CD14-positive monocyte (primary cell): Measurements from ENCODE around the gene FOXJ1. TPM values are rescaled to one million over a fixed set of nuclear protein-coding genes. Genes with fewer than 3 reads are reported as not detected.

Source experiments
- DNase-seq, 3 donors: peaks; one replicate each; pipeline ENCODE4 v3.0.0-alpha.2; 2011 to 2022
- H2AFZ ChIP-seq: 2 replicates; pipeline ENCODE4 v1.6.0; 2012; ENCODE audit warnings: mild to moderate bottlenecking, low read depth, low read length, inconsistent platforms; ENCODE audit not compliant: insufficient read depth, poor library complexity, severe bottlenecking
- H3K27ac ChIP-seq, 2 donors: 1 replicate in 1 of 2; 2 replicates in 1 of 2; pipeline ENCODE4 v1.5.1; 2012 to 2013; ENCODE audit warnings: low read length in 2 of 2, control low read depth in 1 of 2, inconsistent platforms in 1 of 2, low read depth in 1 of 2, mild to moderate bottlenecking in 1 of 2
- H3K27me3 ChIP-seq, 2 donors: one replicate each; pipeline versions ENCODE4 v1.6.0 to v1.6.1; 2011 to 2013; ENCODE audit warnings: low read length in 2 of 2; ENCODE audit not compliant: control insufficient read depth in 2 of 2, insufficient read depth in 2 of 2
- H3K36me3 ChIP-seq, 2 donors: replicated peaks in 1 of 2; 1 replicate in 1 of 2; 2 replicates in 1 of 2; pipeline versions ENCODE4 v1.5.1 to v1.6.1; 2012 to 2013; ENCODE audit warnings: low read length in 2 of 2, control low read depth in 1 of 2, inconsistent platforms in 1 of 2, mild to moderate bottlenecking in 1 of 2; ENCODE audit not compliant: insufficient read depth in 2 of 2, control insufficient read depth in 1 of 2
- H3K4me1 ChIP-seq, 2 donors: 1 replicate in 1 of 2; 2 replicates in 1 of 2; pipeline versions ENCODE4 v1.5.1 to v1.6.1; 2012 to 2013; ENCODE audit warnings: low read length in 2 of 2, control low read depth in 1 of 2, inconsistent platforms in 1 of 2, mild to moderate bottlenecking in 1 of 2, moderate library complexity in 1 of 2; ENCODE audit not compliant: insufficient read depth in 2 of 2, control insufficient read depth in 1 of 2
- H3K4me2 ChIP-seq: replicated peaks from 2 replicates; pipeline ENCODE3; 2012; ENCODE audit warnings: low read length, moderate library complexity, mild to moderate bottlenecking; ENCODE audit not compliant: poor library complexity, severe bottlenecking; ENCODE audit errors: extremely low read depth
- H3K4me3 ChIP-seq, 3 experiments: fragments of 200-600 bp in 1 of 3; sonication (generic) in 1 of 3; replicated peaks in 1 of 3; 1 replicate in 2 of 3; 2 replicates in 1 of 3; pipeline ENCODE4 v1.5.1; 2011 to 2013; ENCODE audit warnings: low read length in 3 of 3, mild to moderate bottlenecking in 3 of 3, control low read depth in 2 of 3, low read depth in 2 of 3, inconsistent platforms in 1 of 3, moderate library complexity in 1 of 3
- H3K79me2 ChIP-seq: 2 replicates; pipeline ENCODE4 v1.6.0; 2012; ENCODE audit warnings: mild to moderate bottlenecking, control low read depth, inconsistent platforms, low read length, moderate library complexity; ENCODE audit not compliant: insufficient read depth
- H3K9ac ChIP-seq: 2 replicates; pipeline ENCODE4 v1.6.0; 2017; ENCODE audit warnings: low read length, mild to moderate bottlenecking; ENCODE audit not compliant: insufficient read depth, poor library complexity, severe bottlenecking
- H3K9me3 ChIP-seq, 2 donors: replicated peaks in 1 of 2; 1 replicate in 1 of 2; 2 replicates in 1 of 2; pipeline versions ENCODE4 v1.5.1 to v1.6.1; 2012 to 2013; ENCODE audit warnings: low read length in 2 of 2, control low read depth in 1 of 2; ENCODE audit not compliant: control insufficient read depth in 1 of 2, insufficient read depth in 1 of 2
- H4K20me1 ChIP-seq: 2 replicates; pipeline ENCODE4 v1.6.0; 2012; ENCODE audit warnings: mild to moderate bottlenecking, low read length, control low read depth, moderate library complexity; ENCODE audit not compliant: insufficient read depth
- H3K27ac Mint-ChIP-seq, 7 donors: one replicate each; pipeline ENCODE4 v1.8.0; 2020; ENCODE audit warnings: mild to moderate bottlenecking in 7 of 7, mixed read lengths in 7 of 7, moderate library complexity in 6 of 7, inconsistent platforms in 2 of 7
- H3K27me3 Mint-ChIP-seq, 3 donors: one replicate each; pipeline ENCODE4 v1.8.0; 2021 to 2022; ENCODE audit warnings: low read depth in 3 of 3, mild to moderate bottlenecking in 3 of 3, mixed read lengths in 3 of 3, moderate library complexity in 3 of 3, inconsistent platforms in 1 of 3
- H3K36me3 Mint-ChIP-seq, 2 donors: one replicate each; pipeline ENCODE4 v1.8.0; 2020; ENCODE audit warnings: mixed read lengths in 2 of 2, inconsistent platforms in 1 of 2, mild to moderate bottlenecking in 1 of 2
- H3K4me1 Mint-ChIP-seq: one replicate; pipeline ENCODE4 v1.8.0; 2020; ENCODE audit warnings: mild to moderate bottlenecking, mixed read lengths
- H3K4me3 Mint-ChIP-seq, 2 donors: one replicate each; pipeline ENCODE4 v1.8.0; 2020; ENCODE audit warnings: mild to moderate bottlenecking in 2 of 2, mixed read lengths in 2 of 2, moderate library complexity in 1 of 2
- H3K9me3 Mint-ChIP-seq, 7 donors: one replicate each; pipeline ENCODE4 v1.8.0; 2020 to 2022; ENCODE audit warnings: mixed read lengths in 7 of 7, mild to moderate bottlenecking in 6 of 7, moderate library complexity in 6 of 7, inconsistent platforms in 2 of 7
- CTCF ChIP-seq: fragments of 200-600 bp; IDR thresholded peaks from one replicate; pipeline ENCODE4 v1.8.0; 2022; ENCODE audit warnings: antibody characterized with exemption, mild to moderate bottlenecking
- WGBS: methylation state at CpG from one replicate; pipeline ENCODE4 v1.1.5; 2013; ENCODE audit warnings: missing lambda C conversion rate; ENCODE audit not compliant: insufficient coverage; 5-methylcytosine and 5-hydroxymethylcytosine counted together
- intact Hi-C, 2 donors: fragments of 100-400 bp; cut with micrococcal nuclease; formaldehyde crosslinking; loops; one replicate each; pipeline versions ENCODE4 v1.15.0 to v1.15.1; 2023
- polyA plus RNA-seq, 3 donors: library from polyadenylated mRNA; depleted of rRNA in 1 of 3; unstranded in 2 of 3; stranded (reverse) in 1 of 3; fragments of 300-500 nt in 2 of 3; fragments of >200 nt in 1 of 3; fragmentation: Illumina TruSeq in 2 of 3; gene quantifications; 1 replicate in 2 of 3; 2 replicates in 1 of 3; pipeline ENCODE4 v1.2.3, GENCODE V29; 2012 to 2021

FOXJ1 gene
- polyA plus RNA-seq, 3 donors: not detected

GRCh38 chr17:76184290-76184689 is 43.2 kb upstream of the FOXJ1 start:
- Histone ChIP-seq H4K20me1 (no peaks in the 10 kb centered on the region), H3K9ac (no peak overlapping the region), H3K36me3 (no peaks in the 10 kb centered on the region), H3K79me2 (no peaks in the 10 kb centered on the region), H3K4me3 (no peak overlapping the region), H3K4me1 (peaks cover 0 to 7% of the 10 kb centered on the region in 2 donors), H2AFZ (no peak overlapping the region), H3K4me2 (no peak overlapping the region), H3K9me3 (no peaks in the 10 kb centered on the region), H3K27me3 (no peaks in the 10 kb centered on the region), H3K27ac (no peak overlapping the region)
- Mint-ChIP-seq H3K36me3 (no peaks in the 10 kb centered on the region), H3K4me3 (no peak overlapping the region), H3K4me1 (peaks cover 15% of the 10 kb centered on the region), H3K9me3 (no peaks in the 10 kb centered on the region), H3K27me3 (peaks cover 0 to 5% (median 5%) of the 10 kb centered on the region in 3 donors), H3K27ac (no peak overlapping the region)
- no peak for TF ChIP-seq CTCF
- WGBS: no CpG with 5 or more reads among the region's 2 CpGs
- intact Hi-C loops: loop anchor here in 1 of 2 donors (5.0 to 10.0 kb wide), 2 partner anchors 59 to 83 kb away; partner anchors contain the start of gene UBALD2
- no peak for DNase-seq

GRCh38 chr17:76182016-76182764 is 41.1 kb upstream of the FOXJ1 start:
- 20% methylated on average over 3 of the region's 11 CpGs for WGBS
- Mint-ChIP-seq H3K9me3 (no peaks in the 10 kb centered on the region), H3K4me3 (peak overlapping the region; percentile 41 to 63), H3K36me3 (no peaks in the 10 kb centered on the region), H3K27ac (peak overlapping the region in 1 of 7 donors; percentile 57), H3K27me3 (peaks cover 0 to 6% (median under 1%) of the 10 kb centered on the region in 3 donors), H3K4me1 (peaks cover 10% of the 10 kb centered on the region)
- Histone ChIP-seq H3K36me3 (no peaks in the 10 kb centered on the region), H3K27me3 (no peaks in the 10 kb centered on the region), H3K27ac (no peak overlapping the region), H3K4me2 (no peak overlapping the region), H3K79me2 (no peaks in the 10 kb centered on the region), H3K4me1 (peaks cover 0 to 7% of the 10 kb centered on the region in 2 donors), H3K4me3 (no peak overlapping the region), H3K9ac (no peak overlapping the region), H4K20me1 (no peaks in the 10 kb centered on the region), H2AFZ (peak overlapping the region; percentile 59), H3K9me3 (no peaks in the 10 kb centered on the region)
- DNase-seq: peak; percentile 81 to 88 (median 88)
- peak; percentile 87 for TF ChIP-seq CTCF
- intact Hi-C loops: loop anchor here in 1 of 2 donors (5.0 to 10.0 kb wide), 2 partner anchors 57 to 85 kb away; partner anchors contain the start of gene UBALD2
